Astrocyte of the cerebellum (primary cell): Measurements from ENCODE around the gene NINJ2.

ENCODE experiments used
- DNase-seq: peaks from one replicate; pipeline ENCODE4 v3.0.0-alpha.2; 2011; ENCODE audit warnings: low read depth
- H3K4me3 ChIP-seq: 2 replicates; pipeline ENCODE4 v1.5.1; 2011; ENCODE audit warnings: mild to moderate bottlenecking, low read depth, low read length, moderate library complexity
- in situ Hi-C: cut with HindIII; loops from 2 replicates; pipeline ENCODE4 v1.10.0; 2017; ENCODE audit warnings: low sequenced_read_pairs
- TF ChIP-seq, protein P1 (sequence below): IDR thresholded peaks from 2 replicates; pipeline ENCODE4 v1.5.1; 2012; ENCODE audit warnings: low read length, low read depth, moderate library complexity, mild to moderate bottlenecking; ENCODE audit errors: missing control alignments

NINJ2 gene

DNA sequence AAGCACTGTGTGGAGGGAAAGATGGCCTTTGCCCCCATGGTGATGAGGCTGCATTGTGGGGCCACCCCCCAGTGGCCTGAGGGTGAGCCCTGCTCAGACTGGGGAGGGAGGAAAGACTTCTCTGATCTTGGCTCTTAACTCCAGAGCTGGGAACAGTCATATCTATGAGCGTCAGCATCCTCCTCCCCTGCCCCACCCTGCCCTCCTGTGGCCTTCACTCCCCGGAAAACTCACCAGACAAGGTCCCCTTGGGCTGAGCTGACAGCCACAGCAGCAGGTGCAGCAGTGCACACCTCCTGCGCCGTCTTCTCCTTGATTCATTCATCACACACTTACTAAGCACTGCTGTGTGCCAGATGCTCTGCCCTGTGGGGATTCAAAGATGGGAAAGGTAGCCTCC is 104.7 kb downstream of the NINJ2 start:
- in situ Hi-C loops = no loop called here
- TF ChIP-seq, protein P1, sequence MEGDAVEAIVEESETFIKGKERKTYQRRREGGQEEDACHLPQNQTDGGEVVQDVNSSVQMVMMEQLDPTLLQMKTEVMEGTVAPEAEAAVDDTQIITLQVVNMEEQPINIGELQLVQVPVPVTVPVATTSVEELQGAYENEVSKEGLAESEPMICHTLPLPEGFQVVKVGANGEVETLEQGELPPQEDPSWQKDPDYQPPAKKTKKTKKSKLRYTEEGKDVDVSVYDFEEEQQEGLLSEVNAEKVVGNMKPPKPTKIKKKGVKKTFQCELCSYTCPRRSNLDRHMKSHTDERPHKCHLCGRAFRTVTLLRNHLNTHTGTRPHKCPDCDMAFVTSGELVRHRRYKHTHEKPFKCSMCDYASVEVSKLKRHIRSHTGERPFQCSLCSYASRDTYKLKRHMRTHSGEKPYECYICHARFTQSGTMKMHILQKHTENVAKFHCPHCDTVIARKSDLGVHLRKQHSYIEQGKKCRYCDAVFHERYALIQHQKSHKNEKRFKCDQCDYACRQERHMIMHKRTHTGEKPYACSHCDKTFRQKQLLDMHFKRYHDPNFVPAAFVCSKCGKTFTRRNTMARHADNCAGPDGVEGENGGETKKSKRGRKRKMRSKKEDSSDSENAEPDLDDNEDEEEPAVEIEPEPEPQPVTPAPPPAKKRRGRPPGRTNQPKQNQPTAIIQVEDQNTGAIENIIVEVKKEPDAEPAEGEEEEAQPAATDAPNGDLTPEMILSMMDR = no peak
- no peak overlapping the region for H3K4me3 ChIP-seq
- DNase-seq = no peak

DNA sequence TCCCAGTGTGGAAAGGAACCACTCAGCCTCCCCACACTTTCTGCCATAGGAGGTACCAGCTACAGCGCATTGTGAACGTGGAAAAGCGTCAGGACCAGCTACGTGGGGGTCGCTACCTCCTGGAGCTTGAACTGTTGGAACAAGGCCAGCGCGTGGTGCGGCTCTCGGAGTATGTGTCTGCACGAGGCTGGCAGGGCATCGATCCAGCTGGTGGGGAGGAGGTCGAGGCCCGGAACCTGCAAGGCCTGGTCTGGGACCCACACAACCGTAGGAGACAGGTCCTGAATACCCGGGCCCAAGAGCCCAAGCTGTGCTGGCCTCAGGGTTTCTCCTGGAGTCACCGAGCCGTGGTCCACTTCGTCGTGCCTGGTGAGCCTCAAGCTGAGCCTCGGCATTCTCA is 106.7 kb downstream of the NINJ2 start:
- TF ChIP-seq, protein P1 = no peak
- in situ Hi-C loops = no loop called here
- no peak overlapping the region for H3K4me3 ChIP-seq
- DNase-seq = no peak

DNA sequence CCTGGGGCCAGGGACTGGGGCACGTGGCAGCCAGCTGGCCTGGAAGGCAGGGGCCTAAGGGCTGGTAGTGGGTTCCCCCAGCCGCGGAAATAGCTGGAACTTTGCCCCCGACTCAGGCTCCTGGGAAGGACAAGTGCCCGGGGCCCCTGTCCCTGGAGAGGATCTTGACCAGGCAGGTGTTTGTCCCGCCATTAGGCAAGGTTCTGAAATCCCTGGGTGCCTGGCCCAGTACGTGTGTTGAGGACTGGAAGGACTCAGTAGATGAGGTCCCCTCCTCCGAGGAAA is 109.3 kb downstream of the NINJ2 start:
- H3K4me3 ChIP-seq = no peak overlapping the region
- TF ChIP-seq, protein P1 = no peak
- no peak for DNase-seq
- in situ Hi-C loops = no loop called here

DNA sequence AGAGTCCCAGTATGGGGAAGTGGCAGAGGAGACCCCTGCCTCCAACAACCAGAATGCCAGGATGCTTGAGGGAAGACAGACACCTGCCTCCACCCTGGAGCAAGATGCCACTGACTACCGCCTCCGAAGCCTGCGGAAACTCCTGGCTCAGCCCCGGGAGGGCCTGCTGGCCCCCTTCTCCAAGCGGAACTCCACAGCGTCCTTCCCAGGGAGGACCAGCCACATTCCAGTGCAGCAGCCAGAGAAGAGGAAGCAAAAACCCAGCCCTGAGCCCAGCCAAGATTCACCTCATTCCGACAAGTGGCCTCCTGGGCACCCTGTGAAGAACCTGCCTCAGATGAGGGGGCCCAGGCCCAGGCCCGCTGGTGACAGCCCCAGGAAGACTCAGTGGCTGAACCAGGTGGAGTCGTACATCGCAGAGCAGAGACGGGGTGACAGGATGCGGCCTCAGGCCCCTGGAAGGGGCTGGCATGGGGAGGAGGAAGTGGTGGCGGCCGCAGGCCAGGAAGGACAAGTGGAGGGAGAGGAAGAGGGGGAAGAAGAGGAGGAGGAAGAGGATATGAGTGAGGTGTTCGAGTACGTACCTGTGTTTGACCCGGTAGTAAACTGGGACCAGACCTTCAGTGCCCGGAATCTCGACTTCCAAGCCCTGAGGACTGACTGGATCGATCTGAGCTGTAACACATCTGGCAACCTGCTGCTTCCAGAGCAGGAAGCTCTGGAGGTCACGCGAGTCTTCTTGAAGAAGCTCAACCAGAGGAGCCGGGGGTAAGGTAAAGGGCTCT is 109.8 kb downstream of the NINJ2 start:
- TF ChIP-seq, protein P1 = no peak
- H3K4me3 ChIP-seq = no peak overlapping the region
- in situ Hi-C loops = no loop called here
- DNase-seq = no peak

DNA sequence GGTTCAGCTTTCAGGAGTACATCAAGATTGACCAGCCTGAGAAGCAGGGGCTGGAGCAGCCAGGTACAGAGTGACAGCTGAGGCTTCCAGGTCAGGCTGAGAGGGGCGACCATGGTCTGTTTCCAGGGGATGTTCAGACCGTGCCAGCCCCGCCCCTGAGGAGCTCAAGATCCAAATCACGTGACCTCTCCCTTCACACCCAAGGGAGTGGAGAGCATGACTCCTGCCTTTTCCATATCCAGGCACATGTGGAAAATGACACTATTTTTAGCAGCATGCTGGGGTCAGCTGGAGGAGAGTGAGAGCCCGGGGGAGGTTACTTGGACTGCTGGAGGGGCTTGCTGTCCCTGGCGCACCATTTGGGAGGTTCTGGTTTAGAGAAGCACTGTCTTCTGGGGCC is 110.8 kb downstream of the NINJ2 start:
- no peak overlapping the region for H3K4me3 ChIP-seq
- no peak for DNase-seq
- in situ Hi-C loops = no loop called here
- TF ChIP-seq, protein P1 = no peak

DNA sequence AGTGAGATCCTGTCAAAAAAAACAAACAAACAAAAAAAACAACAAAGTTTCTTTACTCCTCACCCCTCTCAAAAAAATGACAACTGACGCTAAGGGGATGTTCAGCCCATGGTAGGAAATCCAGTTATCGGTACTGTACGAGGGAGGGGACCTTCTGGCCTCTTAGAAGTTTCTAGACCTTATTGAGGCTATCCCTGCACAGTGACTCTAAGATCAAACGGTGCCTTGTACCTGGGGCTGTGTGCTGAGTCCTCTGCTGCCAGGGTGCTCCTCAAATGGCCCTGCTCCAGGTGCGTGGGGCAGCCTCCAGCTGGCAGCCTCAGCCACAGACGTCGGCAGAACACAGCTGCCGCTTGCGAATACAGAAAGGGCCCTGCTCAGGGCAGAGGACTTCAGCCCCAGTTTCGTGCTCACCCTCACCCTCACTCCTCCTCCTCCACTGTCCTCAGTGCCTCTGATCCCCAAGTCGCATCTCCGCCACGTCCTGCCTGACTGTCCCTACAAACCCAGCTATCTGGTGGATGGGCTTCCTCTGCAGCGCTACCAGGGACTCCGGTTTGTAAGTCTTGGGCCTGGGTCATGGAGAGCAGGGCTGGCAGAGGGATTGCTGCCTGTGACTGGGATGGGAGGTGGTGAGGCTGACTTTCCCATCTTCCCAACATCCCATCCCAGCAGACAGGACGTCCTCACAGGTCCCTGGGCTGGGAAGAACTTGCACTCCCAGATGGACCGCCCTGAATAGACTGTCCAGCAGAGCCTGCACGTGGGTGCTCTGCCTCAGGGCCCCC is 112.6 kb downstream of the NINJ2 start:
- no peak overlapping the region for H3K4me3 ChIP-seq
- TF ChIP-seq, protein P1 = no peak
- no peak for DNase-seq
- in situ Hi-C loops = no loop called here
